ENCODE data around the gene UBAP2L.

The UBAP2L gene, protein sequence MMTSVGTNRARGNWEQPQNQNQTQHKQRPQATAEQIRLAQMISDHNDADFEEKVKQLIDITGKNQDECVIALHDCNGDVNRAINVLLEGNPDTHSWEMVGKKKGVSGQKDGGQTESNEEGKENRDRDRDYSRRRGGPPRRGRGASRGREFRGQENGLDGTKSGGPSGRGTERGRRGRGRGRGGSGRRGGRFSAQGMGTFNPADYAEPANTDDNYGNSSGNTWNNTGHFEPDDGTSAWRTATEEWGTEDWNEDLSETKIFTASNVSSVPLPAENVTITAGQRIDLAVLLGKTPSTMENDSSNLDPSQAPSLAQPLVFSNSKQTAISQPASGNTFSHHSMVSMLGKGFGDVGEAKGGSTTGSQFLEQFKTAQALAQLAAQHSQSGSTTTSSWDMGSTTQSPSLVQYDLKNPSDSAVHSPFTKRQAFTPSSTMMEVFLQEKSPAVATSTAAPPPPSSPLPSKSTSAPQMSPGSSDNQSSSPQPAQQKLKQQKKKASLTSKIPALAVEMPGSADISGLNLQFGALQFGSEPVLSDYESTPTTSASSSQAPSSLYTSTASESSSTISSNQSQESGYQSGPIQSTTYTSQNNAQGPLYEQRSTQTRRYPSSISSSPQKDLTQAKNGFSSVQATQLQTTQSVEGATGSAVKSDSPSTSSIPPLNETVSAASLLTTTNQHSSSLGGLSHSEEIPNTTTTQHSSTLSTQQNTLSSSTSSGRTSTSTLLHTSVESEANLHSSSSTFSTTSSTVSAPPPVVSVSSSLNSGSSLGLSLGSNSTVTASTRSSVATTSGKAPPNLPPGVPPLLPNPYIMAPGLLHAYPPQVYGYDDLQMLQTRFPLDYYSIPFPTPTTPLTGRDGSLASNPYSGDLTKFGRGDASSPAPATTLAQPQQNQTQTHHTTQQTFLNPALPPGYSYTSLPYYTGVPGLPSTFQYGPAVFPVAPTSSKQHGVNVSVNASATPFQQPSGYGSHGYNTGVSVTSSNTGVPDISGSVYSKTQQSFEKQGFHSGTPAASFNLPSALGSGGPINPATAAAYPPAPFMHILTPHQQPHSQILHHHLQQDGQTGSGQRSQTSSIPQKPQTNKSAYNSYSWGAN

DNA sequence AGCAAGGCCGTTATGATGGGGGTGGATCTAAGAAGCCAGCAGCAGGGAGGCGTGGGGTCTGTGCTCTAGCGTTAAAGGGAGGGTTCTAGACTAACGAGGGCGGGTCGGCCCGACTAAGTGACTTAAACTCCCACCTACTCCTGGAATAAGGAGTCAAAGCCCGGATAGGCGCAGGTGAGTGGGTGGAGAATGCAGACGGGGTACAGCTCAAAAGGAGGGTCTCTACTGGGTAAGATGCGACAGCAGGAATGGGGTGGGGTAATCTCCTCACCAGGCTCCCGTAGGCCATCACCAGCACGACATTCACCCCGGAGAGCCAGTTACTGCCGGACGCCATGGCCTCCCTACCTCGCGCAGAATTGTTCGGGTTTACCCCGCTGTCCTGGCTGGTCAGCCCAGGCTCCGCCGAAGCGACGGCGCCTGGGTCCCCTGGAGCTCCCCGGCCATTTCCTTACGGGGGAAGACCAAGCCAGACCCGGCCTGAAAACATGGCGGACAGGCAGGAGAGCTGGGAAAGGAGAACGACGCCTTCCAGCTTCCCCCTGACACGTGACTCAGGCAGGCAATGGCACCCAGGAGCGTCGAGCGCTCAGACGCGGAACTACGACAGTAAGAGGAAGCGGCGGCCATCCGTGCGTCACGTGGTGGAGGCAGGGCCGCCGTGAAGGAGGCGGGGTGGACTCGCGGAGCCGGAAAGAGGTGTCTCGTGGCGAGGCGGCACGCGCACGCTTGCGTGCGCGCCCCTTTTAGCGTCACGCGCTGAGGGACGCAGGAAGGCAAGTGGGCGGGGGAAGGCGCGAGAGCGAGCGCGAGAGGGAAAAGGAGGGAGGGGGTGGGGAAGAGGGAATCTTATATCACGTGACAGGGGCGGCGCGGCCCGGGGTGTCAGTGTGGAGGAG, at the start of gene UBAP2L:
Gene UBAP2L (plus strand): TSS at position 885 of the 899 bp plus-strand sequence. CDS start 4,169 bp downstream, outside the sequence.
- peak within 1 kb of the TSS; percentile 97 for H3K27ac Mint-ChIP-seq
- H3K36me3 Mint-ChIP-seq (ENCODE audit: low read depth): peaks cover 89% of the 10 kb centered on the region
- no peaks in the 10 kb centered on the region for H3K9me3 Mint-ChIP-seq
- peak within 1 kb of the TSS; percentile 98 for H3K4me3 Mint-ChIP-seq
- intact Hi-C loops (cut with micrococcal nuclease): loop anchor here (1.0 to 2.0 kb wide), 2 partner anchors 38 to 52 kb away; partner anchors contain the start of gene HAX1
- H3K27me3 Mint-ChIP-seq: no peaks in the 10 kb centered on the region
- peaks cover 43% of the 10 kb centered on the region for H3K4me1 Mint-ChIP-seq (ENCODE audit: low read depth)

DNA sequence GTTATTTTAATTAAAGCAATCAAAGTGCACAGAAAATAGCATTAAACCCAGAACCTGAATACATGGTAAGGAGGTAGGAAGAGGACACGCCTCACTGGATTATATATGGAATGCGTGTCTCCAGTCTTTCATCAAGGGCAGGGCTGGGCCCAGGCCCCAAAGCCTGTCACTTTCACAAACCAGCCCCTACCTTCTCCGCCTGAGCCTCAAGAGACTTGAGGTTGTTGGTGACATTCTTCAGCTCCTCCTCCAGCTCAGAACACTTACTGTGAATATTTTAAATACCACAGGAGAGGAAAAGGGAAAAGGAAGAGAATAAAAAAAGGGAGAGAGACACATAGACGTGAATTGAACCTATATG, 49.6 kb upstream of the UBAP2L start:
- Mint-ChIP-seq H3K27ac (peak overlapping the region; percentile 9), H3K4me3 (no peak overlapping the region), H3K9me3 (no peaks in the 10 kb centered on the region), H3K36me3 (ENCODE audit: low read depth) (peaks cover 95% of the 10 kb centered on the region), H3K27me3 (no peaks in the 10 kb centered on the region), H3K4me1 (ENCODE audit: low read depth) (peaks cover 65% of the 10 kb centered on the region)
- intact Hi-C loops (cut with micrococcal nuclease): no loop called here

DNA sequence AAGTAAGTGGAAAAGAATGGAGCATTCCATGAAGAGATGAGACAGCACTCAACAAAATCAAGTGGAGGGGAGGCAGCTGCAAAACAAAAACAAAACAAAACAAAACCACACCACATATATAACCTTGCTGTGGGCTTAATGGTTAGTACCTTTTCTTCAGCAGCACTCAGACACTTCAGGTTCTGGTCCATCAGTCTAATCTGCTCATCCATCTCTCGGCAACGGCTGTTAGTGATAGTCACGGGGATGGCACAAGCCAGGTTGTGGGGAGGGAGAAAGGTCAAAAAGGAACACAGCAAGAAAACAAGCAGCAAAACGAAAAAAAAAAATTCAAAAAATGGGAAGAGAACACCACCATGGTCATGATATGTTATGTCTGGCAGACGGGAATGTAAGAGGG, 48.9 kb upstream of the UBAP2L start:
- peaks cover 95% of the 10 kb centered on the region for H3K36me3 Mint-ChIP-seq (ENCODE audit: low read depth)
- no peaks in the 10 kb centered on the region for H3K27me3 Mint-ChIP-seq
- intact Hi-C loops (cut with micrococcal nuclease): no loop called here
- H3K27ac Mint-ChIP-seq: peak overlapping the region; percentile 9
- H3K4me3 Mint-ChIP-seq: no peak overlapping the region
- H3K9me3 Mint-ChIP-seq: no peaks in the 10 kb centered on the region
- H3K4me1 Mint-ChIP-seq (ENCODE audit: low read depth): peaks cover 72% of the 10 kb centered on the region

DNA sequence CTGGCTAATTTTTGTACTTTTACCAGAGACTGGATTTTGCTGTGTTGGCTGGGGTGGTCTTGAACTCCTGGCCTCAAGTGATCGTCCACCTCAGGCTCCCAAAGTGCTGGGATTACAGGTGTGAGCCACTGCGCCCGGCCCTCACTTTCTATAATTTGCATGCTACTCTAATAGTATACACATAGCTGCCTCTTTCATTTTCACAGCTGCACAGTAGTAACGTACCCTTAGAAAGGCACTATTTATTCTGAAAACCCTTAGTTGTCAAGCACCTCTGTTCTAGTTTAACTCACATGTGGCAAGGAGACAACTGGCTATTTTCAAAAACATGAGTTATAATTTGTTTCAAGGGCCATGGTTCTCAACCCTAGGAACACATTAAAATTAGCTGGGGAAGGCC, 46.1 kb upstream of the UBAP2L start:
- intact Hi-C loops (cut with micrococcal nuclease): no loop called here
- H3K9me3 Mint-ChIP-seq: no peaks in the 10 kb centered on the region
- H3K27ac Mint-ChIP-seq: no peak overlapping the region
- H3K4me3 Mint-ChIP-seq: no peak overlapping the region
- H3K27me3 Mint-ChIP-seq: no peaks in the 10 kb centered on the region
- H3K4me1 Mint-ChIP-seq (ENCODE audit: low read depth): peaks cover 86% of the 10 kb centered on the region
- H3K36me3 Mint-ChIP-seq (ENCODE audit: low read depth): peaks cover 88% of the 10 kb centered on the region

DNA sequence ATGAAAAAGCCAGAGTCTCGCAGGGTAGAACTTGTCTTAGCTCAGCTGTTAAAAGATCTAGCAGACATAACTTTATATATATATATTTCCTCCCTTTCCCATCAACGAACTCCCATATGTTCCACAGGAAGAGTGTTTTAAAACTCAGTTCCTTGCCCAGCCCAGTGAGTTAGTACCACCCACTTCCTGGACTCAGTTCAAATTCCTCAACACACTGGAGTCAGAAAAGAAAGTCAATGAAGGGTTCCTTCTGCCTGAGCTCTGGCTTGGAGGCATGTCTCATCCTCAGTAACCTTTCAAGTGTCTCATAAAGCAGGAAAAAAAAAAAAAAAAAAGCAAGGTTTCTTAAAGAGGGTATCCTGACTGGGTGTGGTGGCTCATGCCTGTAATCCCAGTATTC, 44.4 kb upstream of the UBAP2L start:
- no peaks in the 10 kb centered on the region for H3K9me3 Mint-ChIP-seq
- peak overlapping the region; percentile 97 for H3K27ac Mint-ChIP-seq
- peak overlapping the region; percentile 66 for H3K4me3 Mint-ChIP-seq
- peaks cover 87% of the 10 kb centered on the region for H3K36me3 Mint-ChIP-seq (ENCODE audit: low read depth)
- intact Hi-C loops (cut with micrococcal nuclease): no loop called here
- H3K4me1 Mint-ChIP-seq (ENCODE audit: low read depth): peaks cover 84% of the 10 kb centered on the region
- H3K27me3 Mint-ChIP-seq: no peaks in the 10 kb centered on the region

DNA sequence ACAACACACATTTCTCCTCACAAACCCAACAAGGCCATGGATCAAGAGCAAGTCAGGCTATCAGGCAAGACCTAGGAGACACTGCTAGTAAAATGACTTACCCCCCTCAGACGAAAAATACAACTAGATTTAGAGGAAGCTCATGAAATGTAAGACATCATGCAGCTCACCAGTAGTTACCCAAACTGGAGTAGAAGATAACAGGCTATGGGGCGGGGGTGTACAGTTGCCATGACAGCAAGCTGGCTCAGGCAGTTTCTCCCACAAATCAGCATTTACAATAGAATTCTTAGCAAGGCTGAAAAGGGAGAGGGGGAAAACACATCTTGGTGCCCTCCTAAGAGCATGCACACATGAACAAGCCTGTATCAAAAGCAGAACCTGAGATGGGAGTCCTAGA, 42.7 kb upstream of the UBAP2L start:
- intact Hi-C loops (cut with micrococcal nuclease): no loop called here
- peak overlapping the region; percentile 97 for H3K27ac Mint-ChIP-seq
- no peaks in the 10 kb centered on the region for H3K9me3 Mint-ChIP-seq
- H3K27me3 Mint-ChIP-seq: no peaks in the 10 kb centered on the region
- H3K4me3 Mint-ChIP-seq: peak overlapping the region; percentile 99
- peaks cover 87% of the 10 kb centered on the region for H3K36me3 Mint-ChIP-seq (ENCODE audit: low read depth)
- H3K4me1 Mint-ChIP-seq (ENCODE audit: low read depth): peaks cover 76% of the 10 kb centered on the region

DNA sequence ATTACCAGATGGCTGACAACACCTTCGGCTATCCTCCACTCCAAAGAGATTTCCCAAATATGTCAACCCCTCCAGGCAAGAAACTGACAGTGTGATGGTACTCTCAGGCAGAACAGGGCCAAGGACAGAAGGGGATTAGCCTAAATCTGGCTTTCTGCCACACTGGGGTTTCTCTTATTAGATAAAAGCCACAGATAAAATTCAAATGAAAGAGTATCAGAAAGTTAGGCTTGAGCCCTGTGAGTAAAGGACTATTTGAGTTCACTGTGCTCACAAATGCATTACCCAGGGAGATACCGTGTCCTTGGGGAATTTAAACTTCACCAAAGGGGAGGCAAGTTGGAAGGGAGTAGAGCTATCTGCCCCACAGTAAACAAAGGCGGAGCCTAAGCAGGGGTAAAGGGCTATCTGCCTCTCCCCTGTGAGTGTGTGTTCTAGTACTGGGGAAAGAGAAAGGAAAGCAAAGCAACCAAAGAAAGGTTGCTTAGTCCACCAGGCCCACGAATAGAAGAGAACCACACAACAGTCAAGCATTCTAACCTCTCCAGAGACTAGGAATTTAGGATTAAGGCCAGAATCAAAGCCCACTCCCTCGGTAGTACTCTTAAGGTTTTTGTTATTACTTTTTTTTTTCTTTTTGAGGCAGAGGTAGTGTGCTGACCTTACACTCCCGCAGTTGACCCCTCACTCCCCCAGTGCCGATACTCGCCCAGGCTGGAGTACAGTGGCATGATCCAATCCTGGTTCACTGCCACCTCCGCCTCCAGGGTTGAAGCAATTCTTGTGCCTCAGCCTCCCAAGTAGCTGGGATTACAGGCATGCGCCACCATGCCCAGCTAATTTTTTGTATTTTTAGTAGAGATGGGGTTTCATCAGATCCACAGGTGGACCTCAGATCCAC, 41.6 kb upstream of the UBAP2L start:
- Mint-ChIP-seq H3K4me1 (ENCODE audit: low read depth) (peaks cover 83% of the 10 kb centered on the region), H3K27ac (peak overlapping the region; percentile 97), H3K4me3 (peak overlapping the region; percentile 99), H3K27me3 (no peaks in the 10 kb centered on the region), H3K9me3 (no peaks in the 10 kb centered on the region), H3K36me3 (ENCODE audit: low read depth) (peaks cover 82% of the 10 kb centered on the region)
- intact Hi-C loops (cut with micrococcal nuclease): no loop called here

DNA sequence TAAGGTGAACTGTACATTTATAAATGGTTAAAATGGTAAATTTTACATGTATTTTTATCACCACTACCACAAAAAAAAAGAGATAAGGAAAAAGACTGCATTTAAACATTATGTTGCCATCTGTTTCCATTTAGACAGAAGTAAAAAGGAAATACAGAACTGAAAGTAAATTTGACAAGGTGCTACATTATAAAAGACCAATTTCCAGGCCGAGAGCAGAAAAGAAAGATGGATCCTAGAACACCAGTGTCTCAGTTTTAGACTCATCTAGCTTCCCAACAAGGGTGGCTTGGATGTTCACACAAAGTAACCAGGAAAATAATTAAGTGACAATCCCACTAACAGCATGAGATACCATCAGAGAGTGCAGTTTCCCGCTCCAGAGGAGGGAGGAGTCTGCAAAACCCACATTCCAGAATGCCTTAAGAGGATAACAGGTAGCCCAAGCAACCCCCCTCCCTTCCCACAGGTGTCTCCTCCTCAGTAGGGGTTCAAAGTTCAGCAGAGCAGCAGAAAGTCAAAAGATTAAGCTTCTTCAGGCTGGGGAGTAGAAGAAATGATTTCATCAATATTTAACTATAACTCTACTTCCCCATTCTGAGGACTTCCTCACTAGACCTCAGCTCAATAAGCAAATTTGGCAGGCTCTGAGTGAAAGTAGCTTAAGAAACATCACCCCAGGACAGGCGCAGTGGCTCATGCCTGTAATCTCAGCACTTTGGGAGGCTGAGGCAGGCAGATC, 40.6 kb upstream of the UBAP2L start:
- H3K4me3 Mint-ChIP-seq: peak overlapping the region; percentile 99
- no peaks in the 10 kb centered on the region for H3K27me3 Mint-ChIP-seq
- intact Hi-C loops (cut with micrococcal nuclease): loop anchor here (5.0 kb wide), 1 partner anchor 188 kb away; the partner anchor contains the start of gene RPS27
- peaks cover 73% of the 10 kb centered on the region for H3K36me3 Mint-ChIP-seq (ENCODE audit: low read depth)
- peak overlapping the region; percentile 97 for H3K27ac Mint-ChIP-seq
- H3K4me1 Mint-ChIP-seq (ENCODE audit: low read depth): peaks cover 76% of the 10 kb centered on the region
- no peaks in the 10 kb centered on the region for H3K9me3 Mint-ChIP-seq

DNA sequence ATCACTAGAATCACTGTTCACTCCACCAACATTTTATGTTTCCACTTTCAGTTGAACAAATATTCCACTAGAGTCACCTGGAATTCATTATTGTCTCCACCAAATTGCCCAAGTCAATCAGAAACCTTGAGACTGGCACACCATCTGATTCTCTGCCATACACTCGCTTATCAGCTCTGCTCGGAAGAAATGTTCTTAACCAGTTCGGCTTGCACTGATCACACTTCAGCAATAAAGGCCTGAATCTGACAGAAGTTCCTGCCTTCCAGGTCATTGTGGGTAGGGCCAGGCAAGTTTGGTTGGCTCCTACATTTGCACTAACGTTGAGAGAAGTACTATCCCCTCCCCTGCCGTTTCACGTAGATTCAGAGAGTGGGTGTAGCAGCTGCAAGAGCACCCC, 38.8 kb upstream of the UBAP2L start:
- Mint-ChIP-seq H3K27me3 (no peaks in the 10 kb centered on the region), H3K36me3 (ENCODE audit: low read depth) (peaks cover 54% of the 10 kb centered on the region), H3K9me3 (no peaks in the 10 kb centered on the region), H3K27ac (peak overlapping the region; percentile 97), H3K4me1 (ENCODE audit: low read depth) (peaks cover 59% of the 10 kb centered on the region), H3K4me3 (peak overlapping the region; percentile 99)
- intact Hi-C loops (cut with micrococcal nuclease): loop anchor here (1.0 to 5.0 kb wide), 3 partner anchors 39 to 190 kb away; partner anchors contain the start of genes HAX1, RPS27 and UBAP2L

DNA sequence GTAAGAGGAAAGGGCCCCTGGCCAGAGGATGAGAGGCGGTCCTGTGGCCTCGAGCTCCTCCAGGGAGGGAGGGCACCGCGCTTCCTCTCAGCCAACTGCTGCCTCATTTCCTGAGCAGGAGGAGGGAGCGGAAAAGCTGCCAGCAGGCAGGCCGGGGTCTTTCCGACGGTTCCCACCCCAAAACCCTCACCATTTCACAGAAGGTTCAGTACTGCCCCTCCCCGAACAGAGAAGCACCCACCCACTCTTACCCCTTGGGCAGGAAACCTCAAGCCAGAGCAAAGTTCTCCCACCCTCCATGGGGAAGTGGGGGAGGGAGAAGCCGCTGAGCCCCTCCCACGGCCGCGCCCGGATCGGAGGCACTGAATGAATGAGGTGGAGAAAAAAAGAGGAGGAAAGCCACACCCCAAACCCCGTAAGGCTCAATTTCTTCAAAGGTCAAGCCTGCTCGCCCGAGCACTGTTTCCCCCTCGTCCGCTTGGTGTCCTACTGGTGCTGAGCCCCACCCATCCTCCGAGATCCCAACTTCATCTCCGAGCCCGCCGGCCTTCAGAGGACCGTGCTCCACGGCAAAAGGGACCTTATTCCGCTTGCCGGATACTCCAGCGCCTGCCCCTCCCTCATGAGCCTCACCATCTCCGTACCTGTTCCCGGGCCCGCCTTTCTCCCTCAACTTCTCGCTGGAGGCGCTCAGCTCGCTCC, 38.3 kb upstream of the UBAP2L start:
- Mint-ChIP-seq H3K27ac (peak overlapping the region; percentile 97), H3K27me3 (no peaks in the 10 kb centered on the region), H3K36me3 (ENCODE audit: low read depth) (peaks cover 49% of the 10 kb centered on the region), H3K9me3 (no peaks in the 10 kb centered on the region), H3K4me1 (ENCODE audit: low read depth) (peaks cover 53% of the 10 kb centered on the region), H3K4me3 (peak overlapping the region; percentile 99)
- intact Hi-C loops (cut with micrococcal nuclease): loop anchor here (1.0 to 5.0 kb wide), 3 partner anchors 38 to 190 kb away; partner anchors contain the start of genes HAX1, RPS27 and UBAP2L

All from dendritic cell treated with granulocyte-macrophage colony-stimulating factor and Interleukin-4, amounts not matched to agents 40 ng/mL and 50 ng/mL, for 4 days (primary cell).